Ovary (tissue), 9 donors: ENCODE measurements around the gene LGI4. TPM values are rescaled to one million over a fixed set of nuclear protein-coding genes. Genes with fewer than 3 reads are reported as not detected.
"Not testable (repeated sequence)": the region's sequence is repeated elsewhere in the genome, so short reads cannot be mapped to it uniquely, and the experiment has no call there.

Experiments
- DNase-seq, 5 donors: peaks; one replicate each; pipeline ENCODE4 v3.0.0-alpha.2; 2019 to 2020
- H3K27ac ChIP-seq, 2 donors: fragments of 200-600 bp; one replicate each; pipeline versions ENCODE4 v1.5.1 to v1.8.0; 2019 to 2022
- H3K27me3 ChIP-seq: fragments of 200-600 bp; one replicate; pipeline ENCODE4 v1.8.0; 2022
- H3K36me3 ChIP-seq: fragments of 200-600 bp; sonication (generic); one replicate; pipeline ENCODE4 v1.5.1; 2019
- H3K4me1 ChIP-seq: one replicate; pipeline ENCODE4 v1.8.1; 2013; ENCODE audit warnings: mild to moderate bottlenecking, moderate library complexity; ENCODE audit not compliant: insufficient read depth
- H3K4me3 ChIP-seq: fragments of 200-600 bp; sonication (generic); one replicate; pipeline ENCODE4 v1.5.1; 2017
- H3K9me3 ChIP-seq, 2 donors: fragments of 200-600 bp in 1 of 2; sonication (generic) in 1 of 2; one replicate each; pipeline versions ENCODE4 v1.5.1 to v1.8.1; 2013 to 2019; ENCODE audit warnings: mild to moderate bottlenecking in 1 of 2, moderate library complexity in 1 of 2
- EP300 ChIP-seq: sonication (generic); formaldehyde crosslinking; IDR thresholded peaks from one replicate; pipeline ENCODE4 v1.6.1; 2017; ENCODE audit warnings: antibody characterized with exemption
- POLR2A ChIP-seq: fragments of 450-650 bp; IDR thresholded peaks from one replicate; pipeline ENCODE4 v1.6.1; 2017; ENCODE audit warnings: antibody characterized with exemption, mild to moderate bottlenecking, moderate library complexity
- WGBS, 3 donors: extraction: QIAGEN DNeasy Blood & Tissue Kit in 1 of 3; methylation state at CpG; one replicate each; pipeline versions ENCODE4 v1.1.5 to v1.1.7; 2013 to 2017; 5-methylcytosine and 5-hydroxymethylcytosine counted together
- intact Hi-C, 4 donors: fragments of 100-400 bp; cut with DNase I; formaldehyde crosslinking; loops; one replicate each; pipeline versions ENCODE4 v1.11.0 to v1.15.1; 2022 to 2023
- polyA plus RNA-seq, 2 donors: library from polyadenylated mRNA; stranded (reverse); fragments of 200-250 nt in 1 of 2; fragments of 350-450 nt in 1 of 2; fragmentation: Illumina TruSeq in 1 of 2; extraction: RNeasy Lipid Tissue Mini Kit (QIAGEN cat#74804) in 1 of 2; gene quantifications; one replicate each; pipeline ENCODE4 v1.2.3, GENCODE V29; 2013 to 2014
- total RNA-seq, 7 donors: library from RNA; depleted of rRNA in 2 of 7; stranded (reverse); fragments of >200 nt in 2 of 7; fragmentation: NEBNext Ultra II Directional in 3 of 7; extraction: Animal tissue kit (Norgen Biotek cat#: 25700) in 3 of 7; gene quantifications; one replicate each; pipeline versions ENCODE4 v1.1.0 to v1.2.4, GENCODE V29; 2016 to 2023
- TF ChIP-seq, protein P1 (sequence below), 3 donors: fragments of 450-650 bp in 2 of 3; fragments of 200-600 bp in 1 of 3; IDR thresholded peaks; one replicate each; pipeline versions ENCODE4 v1.5.1 to v1.8.0; 2016 to 2022; ENCODE audit warnings: antibody characterized with exemption in 3 of 3, mild to moderate bottlenecking in 1 of 3
- donor health status: DM: no; HTN: no; CAD: no; lungs with moderate emphysema.
- donor health status: DM: no; HTN: no; CAD: no.
- donor health status: Bipolar disorder and iron deficiency.
- donor health status: DM: yes; HTN: yes; CAD: no.
- donor health status: DM: no; HTN: no; CAD: no.
- donor health status: DM: yes; HTN: yes; CAD: no.

Gene LGI4
- total and polyA plus RNA-seq, 9 donors, result 1.9 to 13.3 (median 5.9) TPM

DNA sequence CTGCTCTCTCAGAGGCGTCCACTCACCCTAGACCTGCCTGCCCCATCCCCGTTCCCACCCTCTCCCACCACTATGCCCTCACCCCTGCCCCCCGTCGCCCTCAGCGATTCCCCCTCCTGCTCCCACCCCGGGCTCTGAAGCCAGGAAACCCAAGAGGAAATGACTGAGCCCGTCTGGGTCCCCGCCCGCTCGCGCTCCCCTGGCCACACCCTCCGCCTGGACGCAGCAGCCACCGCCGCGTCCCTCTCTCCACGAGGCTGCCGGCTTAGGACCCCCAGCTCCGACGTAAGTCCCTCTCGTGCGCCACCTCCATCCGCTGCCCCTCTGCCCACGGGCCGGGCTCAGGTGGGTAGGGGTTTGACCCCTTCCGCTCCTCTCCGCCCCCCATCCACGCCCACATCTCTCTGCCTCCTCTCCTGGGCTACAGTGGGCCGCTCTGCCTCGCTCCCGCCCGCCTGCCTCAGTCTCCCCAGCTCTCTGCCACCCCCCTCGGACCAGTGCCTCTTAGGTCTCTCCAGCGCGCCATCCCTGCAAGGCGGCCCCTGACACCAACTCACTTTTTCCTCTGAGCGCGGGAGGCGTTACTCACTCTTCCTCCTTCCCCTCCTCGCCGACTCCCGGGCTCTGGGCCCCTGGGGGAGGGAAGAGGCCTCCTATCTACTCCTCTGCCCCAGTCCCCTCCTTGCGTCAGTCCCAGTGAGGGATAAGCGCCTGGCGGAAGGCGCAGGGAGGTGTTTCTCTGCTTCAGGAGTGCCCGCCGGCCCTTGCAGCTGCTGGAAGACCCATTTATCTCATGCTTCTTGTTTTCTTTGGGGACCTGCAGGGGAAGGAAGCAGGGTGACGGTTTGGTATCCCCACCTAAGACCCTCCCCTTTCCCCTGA, 19.9 kb upstream of the LGI4 start, which contains the start of gene FXYD5:
TSS of gene FXYD5 (plus strand) at position 211 of the 882 bp plus-strand sequence. CDS start 816 bp downstream, outside the sequence.
- 1 to 2% (median 1%) methylated on average over 47 to 49 of the region's 49 CpGs for WGBS, 3 donors
- intact Hi-C loops, result no loop called here
- Histone ChIP-seq H3K4me1 (no peaks in the 10 kb centered on the region), H3K27me3 (no peaks in the 10 kb centered on the region), H3K36me3 (no peaks in the 10 kb centered on the region), H3K9me3 (no peaks in the 10 kb centered on the region), H3K4me3 (peak within 1 kb of the TSS; percentile 46), H3K27ac (no peak within 1 kb of the TSS)
- TF ChIP-seq POLR2A, result no peak
- DNase-seq, result peak in 3 of 5 donors; percentile 38 to 58 (median 43)

DNA sequence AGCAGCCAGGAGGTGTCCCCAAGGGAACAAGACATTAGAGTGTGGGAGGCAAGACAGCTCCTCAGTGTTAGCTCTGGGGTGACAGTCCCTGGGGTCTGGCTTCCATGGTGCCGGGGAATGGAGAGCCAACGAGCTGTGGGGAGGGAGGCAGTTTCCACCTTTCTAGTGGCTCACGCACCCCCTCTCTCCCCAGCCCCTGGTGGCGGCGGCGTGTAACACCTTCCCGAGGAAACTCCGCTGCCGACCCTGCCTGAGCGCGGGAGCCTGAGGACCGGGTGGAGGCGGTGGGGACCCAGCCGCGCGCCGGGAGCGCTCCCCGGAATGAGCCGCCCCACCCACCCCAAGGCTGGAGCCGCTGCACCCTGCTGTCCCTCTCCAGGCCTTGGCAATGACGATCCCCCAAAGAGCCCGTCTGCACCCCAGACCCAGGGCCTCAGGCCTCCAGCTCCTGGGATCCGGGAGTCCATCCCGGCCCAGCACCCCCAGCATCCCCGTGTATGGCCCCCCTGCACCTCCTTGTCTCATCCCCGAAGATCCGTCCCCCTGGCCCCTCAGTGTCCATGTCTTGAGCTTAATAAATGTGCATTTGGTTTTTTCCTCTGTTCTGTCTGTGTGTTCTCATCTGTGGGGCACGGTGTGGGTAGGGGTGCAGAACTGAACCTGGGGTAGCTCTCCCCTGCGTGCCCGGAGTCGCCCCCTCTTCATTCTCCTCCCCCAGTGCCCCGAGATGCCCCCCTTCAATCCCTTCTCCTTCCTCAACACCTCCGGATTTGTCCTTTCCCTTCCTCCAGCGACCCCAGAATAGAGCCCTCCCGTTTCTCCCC, 19.1 kb upstream of the LGI4 start:
- no peaks in the 10 kb centered on the region for H3K9me3 ChIP-seq
- peak in 1 of 5 donors; percentile 33 for DNase-seq
- 0 to 1% (median 1%) methylated on average over 36 of the region's 36 CpGs for WGBS, 3 donors

DNA sequence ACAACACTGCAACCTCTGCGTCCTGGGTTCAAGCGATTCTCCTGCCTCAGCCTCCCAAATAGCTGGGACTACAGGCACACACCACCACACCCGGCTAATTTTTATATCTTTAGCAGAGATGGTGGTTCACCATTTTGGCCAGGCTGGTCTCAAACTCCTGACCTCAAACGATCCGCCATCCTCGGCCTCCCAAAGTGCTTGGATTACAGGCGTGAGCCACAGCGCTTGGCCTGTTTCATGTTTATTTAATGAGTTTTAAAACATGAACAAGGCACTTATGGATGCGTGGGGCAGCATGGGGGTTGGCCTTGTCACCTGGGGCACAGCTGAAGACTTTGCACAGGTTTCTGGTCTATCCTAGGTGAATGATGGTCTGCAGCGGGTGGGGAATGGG, 18.3 kb upstream of the LGI4 start:
- H3K4me3 ChIP-seq, H3K27ac ChIP-seq, H3K36me3 ChIP-seq, DNase-seq, H3K4me1 ChIP-seq, intact Hi-C loops, H3K27me3 ChIP-seq, H3K9me3 ChIP-seq: not testable (repeated sequence)
- 55 to 74% (median 69%) methylated on average over 10 of the region's 10 CpGs for WGBS, 3 donors

More for the DNA sequence above, 19.1 kb upstream of the LGI4 start:
- Histone ChIP-seq H3K27me3 (no peaks in the 10 kb centered on the region), H3K36me3 (no peaks in the 10 kb centered on the region), H3K4me1 (no peaks in the 10 kb centered on the region), H3K27ac (no peak overlapping the region), H3K4me3 (peak overlapping the region; percentile 46)
- TF ChIP-seq, protein P1, sequence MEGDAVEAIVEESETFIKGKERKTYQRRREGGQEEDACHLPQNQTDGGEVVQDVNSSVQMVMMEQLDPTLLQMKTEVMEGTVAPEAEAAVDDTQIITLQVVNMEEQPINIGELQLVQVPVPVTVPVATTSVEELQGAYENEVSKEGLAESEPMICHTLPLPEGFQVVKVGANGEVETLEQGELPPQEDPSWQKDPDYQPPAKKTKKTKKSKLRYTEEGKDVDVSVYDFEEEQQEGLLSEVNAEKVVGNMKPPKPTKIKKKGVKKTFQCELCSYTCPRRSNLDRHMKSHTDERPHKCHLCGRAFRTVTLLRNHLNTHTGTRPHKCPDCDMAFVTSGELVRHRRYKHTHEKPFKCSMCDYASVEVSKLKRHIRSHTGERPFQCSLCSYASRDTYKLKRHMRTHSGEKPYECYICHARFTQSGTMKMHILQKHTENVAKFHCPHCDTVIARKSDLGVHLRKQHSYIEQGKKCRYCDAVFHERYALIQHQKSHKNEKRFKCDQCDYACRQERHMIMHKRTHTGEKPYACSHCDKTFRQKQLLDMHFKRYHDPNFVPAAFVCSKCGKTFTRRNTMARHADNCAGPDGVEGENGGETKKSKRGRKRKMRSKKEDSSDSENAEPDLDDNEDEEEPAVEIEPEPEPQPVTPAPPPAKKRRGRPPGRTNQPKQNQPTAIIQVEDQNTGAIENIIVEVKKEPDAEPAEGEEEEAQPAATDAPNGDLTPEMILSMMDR (IDR thresholded peaks at IDR 0.05), result no peak
- intact Hi-C loops, result no loop called here

DNA sequence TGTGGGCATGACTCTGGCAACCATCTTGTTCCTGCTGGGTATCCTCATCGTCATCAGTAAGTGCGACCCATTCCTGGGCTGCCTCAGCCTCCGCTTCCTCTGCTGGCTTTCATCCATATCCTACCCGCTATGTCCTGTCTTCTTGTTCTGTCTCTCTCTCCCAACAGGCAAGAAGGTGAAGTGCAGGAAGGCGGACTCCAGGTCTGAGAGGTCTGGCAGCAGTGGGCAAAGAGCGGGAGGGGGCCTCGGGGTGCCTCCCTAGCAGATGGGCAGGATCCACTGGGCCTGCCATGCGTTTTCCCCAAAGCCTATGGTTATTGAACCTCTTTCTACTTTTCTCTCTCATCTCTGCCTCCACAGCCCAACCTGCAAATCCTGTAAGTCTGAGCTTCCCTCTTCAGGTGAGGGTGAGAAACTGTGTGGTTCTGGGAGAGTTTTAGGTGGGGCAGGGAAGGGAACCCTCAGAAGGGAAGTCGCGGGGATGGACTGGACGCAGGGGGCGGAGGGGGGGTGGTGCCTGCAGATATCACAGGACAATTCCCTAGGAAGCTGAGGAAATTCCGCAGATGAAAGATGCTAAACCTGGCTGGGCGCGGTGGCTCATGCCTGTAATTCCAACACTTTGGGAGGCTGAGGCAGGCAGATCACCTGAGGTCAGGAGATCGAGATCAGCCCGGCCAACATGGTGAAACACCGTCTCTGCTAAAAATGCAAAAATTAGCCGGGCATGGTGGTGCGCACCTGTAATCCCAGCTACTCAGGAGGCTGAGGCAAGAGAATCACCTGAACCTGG, 16.6 kb upstream of the LGI4 start:
- H3K27me3 ChIP-seq, result no peaks in the 10 kb centered on the region
- no peaks in the 10 kb centered on the region for H3K4me1 ChIP-seq
- no peak overlapping the region for H3K27ac ChIP-seq
- DNase-seq, result no peak
- H3K9me3 ChIP-seq, result no peaks in the 10 kb centered on the region
- WGBS, 3 donors, result 81 to 88% (median 83%) methylated on average over 20 of the region's 20 CpGs
- no peaks in the 10 kb centered on the region for H3K36me3 ChIP-seq
- no peak overlapping the region for H3K4me3 ChIP-seq
- TF ChIP-seq, protein P1 (IDR thresholded peaks at IDR 0.05), result no peak
- TF ChIP-seq POLR2A (no peak), EP300 (no peak)
- intact Hi-C loops, result no loop called here

DNA sequence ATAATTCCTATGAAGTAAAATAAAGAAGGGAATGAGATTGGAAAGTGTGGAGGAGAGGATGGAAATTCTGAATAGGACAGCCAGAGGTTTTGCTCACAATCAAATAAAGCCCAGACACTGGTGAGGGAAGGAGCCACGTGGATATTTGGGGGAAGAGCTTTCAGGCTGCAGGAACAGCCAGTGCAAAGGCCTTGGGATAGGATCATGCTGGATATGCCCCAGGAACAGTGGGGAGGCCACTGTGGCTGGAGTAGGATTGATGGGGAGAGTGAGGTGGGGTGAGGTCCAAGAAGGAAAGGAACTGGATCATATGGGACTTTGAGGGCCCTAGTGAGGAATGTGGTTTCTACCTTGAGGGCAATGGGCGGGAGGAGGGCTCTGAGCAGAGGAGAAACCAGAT, 15.6 kb upstream of the LGI4 start:
- H3K27me3 ChIP-seq, result no peaks in the 10 kb centered on the region
- no peak for DNase-seq
- H3K36me3 ChIP-seq, result no peaks in the 10 kb centered on the region
- no peaks in the 10 kb centered on the region for H3K9me3 ChIP-seq
- 51 to 65% (median 56%) methylated on average over 2 of the region's 2 CpGs for WGBS, 3 donors
- no peak overlapping the region for H3K4me3 ChIP-seq
- no peak overlapping the region for H3K27ac ChIP-seq
- TF ChIP-seq POLR2A, result no peak
- TF ChIP-seq EP300, result no peak
- TF ChIP-seq, protein P1 (IDR thresholded peaks at IDR 0.05), result no peak
- intact Hi-C loops, result no loop called here
- H3K4me1 ChIP-seq, result no peaks in the 10 kb centered on the region
